GM12891 (cell line): ENCODE results near the gene GSDMA.

ENCODE experiments used
- POLR2A ChIP-seq: IDR thresholded peaks from 2 replicates; pipeline ENCODE4 v1.6.1; 2011; ENCODE audit warnings: low read depth, low read length, control low read depth
- POLR2AphosphoS5 ChIP-seq: IDR thresholded peaks from 2 replicates; pipeline ENCODE4 v1.6.1; 2011; ENCODE audit warnings: low read depth, low read length, control low read depth
- TAF1 ChIP-seq: IDR thresholded peaks from 2 replicates; pipeline ENCODE4 v1.6.1; 2011; ENCODE audit warnings: low read depth, low read length, control low read depth

GRCh38 chr17:39979893-39980350 is 17.1 kb downstream of the GSDMA start:
- TF ChIP-seq POLR2A, result no peak
- TF ChIP-seq POLR2AphosphoS5, result no peak
- no peak for TF ChIP-seq TAF1
